ENCODE results near the gene TGFBR1.

DNA sequence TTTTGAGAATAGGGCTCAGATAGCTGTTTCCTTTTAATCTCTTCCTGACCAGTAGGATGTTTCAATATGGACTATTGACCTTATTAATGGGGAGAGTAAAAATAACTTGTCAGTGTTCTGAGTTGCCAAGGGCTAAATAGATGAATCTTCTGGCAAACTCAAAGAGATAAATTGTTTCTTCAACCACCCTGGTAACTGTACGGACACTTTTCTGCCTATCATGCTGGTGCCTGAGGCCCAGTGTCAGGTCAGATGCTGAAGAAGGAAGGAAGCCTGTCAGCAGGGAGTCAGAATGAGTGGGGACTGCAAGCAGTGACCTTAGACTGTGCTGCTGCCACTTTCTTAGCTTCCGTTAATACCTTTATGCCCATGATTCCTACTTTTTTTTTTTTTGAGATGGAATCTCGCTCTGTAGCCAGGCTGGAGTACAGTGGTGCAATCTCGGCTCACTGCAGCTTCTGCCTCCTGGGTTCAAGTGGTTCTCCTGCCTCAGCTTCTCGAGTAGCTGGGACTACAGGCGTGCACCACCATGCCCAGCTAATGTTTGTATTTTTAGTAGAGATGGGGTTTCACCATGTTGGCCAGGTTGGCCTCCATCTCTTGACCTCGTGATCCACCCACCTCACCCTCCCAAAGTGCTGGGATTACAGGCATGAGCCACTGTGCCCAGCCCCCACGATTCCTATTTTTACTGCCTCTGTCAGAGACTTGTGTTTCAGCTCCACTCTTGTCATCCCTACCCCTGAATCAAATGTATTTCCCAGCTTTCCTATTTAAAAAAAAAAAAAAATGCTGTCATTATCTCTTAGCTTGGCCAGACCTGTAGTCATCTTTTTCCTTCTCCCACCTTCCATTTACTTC, 33.7 kb downstream of the TGFBR1 start:
- TF ChIP-seq, protein P1, sequence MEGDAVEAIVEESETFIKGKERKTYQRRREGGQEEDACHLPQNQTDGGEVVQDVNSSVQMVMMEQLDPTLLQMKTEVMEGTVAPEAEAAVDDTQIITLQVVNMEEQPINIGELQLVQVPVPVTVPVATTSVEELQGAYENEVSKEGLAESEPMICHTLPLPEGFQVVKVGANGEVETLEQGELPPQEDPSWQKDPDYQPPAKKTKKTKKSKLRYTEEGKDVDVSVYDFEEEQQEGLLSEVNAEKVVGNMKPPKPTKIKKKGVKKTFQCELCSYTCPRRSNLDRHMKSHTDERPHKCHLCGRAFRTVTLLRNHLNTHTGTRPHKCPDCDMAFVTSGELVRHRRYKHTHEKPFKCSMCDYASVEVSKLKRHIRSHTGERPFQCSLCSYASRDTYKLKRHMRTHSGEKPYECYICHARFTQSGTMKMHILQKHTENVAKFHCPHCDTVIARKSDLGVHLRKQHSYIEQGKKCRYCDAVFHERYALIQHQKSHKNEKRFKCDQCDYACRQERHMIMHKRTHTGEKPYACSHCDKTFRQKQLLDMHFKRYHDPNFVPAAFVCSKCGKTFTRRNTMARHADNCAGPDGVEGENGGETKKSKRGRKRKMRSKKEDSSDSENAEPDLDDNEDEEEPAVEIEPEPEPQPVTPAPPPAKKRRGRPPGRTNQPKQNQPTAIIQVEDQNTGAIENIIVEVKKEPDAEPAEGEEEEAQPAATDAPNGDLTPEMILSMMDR (IDR thresholded peaks at IDR 0.05): no peak
- no peak for TF ChIP-seq EZH2phosphoT487 (IDR thresholded peaks at IDR 0.05)
